ENCODE measurements around the gene IGHMBP2. TPM values are rescaled to one million over a fixed set of nuclear protein-coding genes. Genes with fewer than 3 reads are reported as not detected.

IGHMBP2 gene
- total RNA-seq, 1 experiment from 2014 or later, result 19.3 TPM

- H3K9me2 ChIP-seq (ENCODE audit: insufficient read depth), result no peaks in the 10 kb centered on the region
- TF ChIP-seq CTCF (IDR thresholded peaks at IDR 0.05 in 2 of 3, conservative IDR thresholded peaks at IDR 0.05 in 1 of 3; ENCODE audit: borderline replicate concordance in 1 of 3, insufficient read depth in 1 of 3, low read depth in 2 of 3, low read length in 2 of 3), result no peak
- no peak for TF ChIP-seq POLR2A (IDR thresholded peaks at IDR 0.05; ENCODE audit: borderline replicate concordance, extremely low read depth, insufficient read depth, insufficient read length)
- TF ChIP-seq ZFX (IDR thresholded peaks at IDR 0.05), result no peak
- TF ChIP-seq ZNF274 (IDR thresholded peaks at IDR 0.05; ENCODE audit: low read depth, low read length), result no peak
- TF ChIP-seq SP1 (IDR thresholded peaks at IDR 0.05; ENCODE audit: low read depth), result no peak
- no peak for TF ChIP-seq FOSL1 (IDR thresholded peaks at IDR 0.05; ENCODE audit: low read depth)
- no peak for TF ChIP-seq RAD21 (IDR thresholded peaks at IDR 0.05; ENCODE audit: low read depth)
- TF ChIP-seq CEBPB (IDR thresholded peaks at IDR 0.05; ENCODE audit: low read depth), result no peak
- no peak for TF ChIP-seq MAX (IDR thresholded peaks at IDR 0.05)
- no peak for TF ChIP-seq JUND (IDR thresholded peaks at IDR 0.05)
- no peak for TF ChIP-seq YY1 (IDR thresholded peaks at IDR 0.05; ENCODE audit: extremely low read depth, insufficient replicate concordance, low read depth, low read length)
- TF ChIP-seq CBX3 (IDR thresholded peaks at IDR 0.05; ENCODE audit: low read depth), result no peak
- no peak for TF ChIP-seq ELF1 (IDR thresholded peaks at IDR 0.05; ENCODE audit: borderline replicate concordance, low read depth)
- TF ChIP-seq EZH2phosphoT487 (IDR thresholded peaks at IDR 0.05; ENCODE audit: borderline replicate concordance), result no peak
- TF ChIP-seq SRF (IDR thresholded peaks at IDR 0.05; ENCODE audit: low read depth), result no peak
- no peak for TF ChIP-seq EZH2 (IDR thresholded peaks at IDR 0.05)
- TF ChIP-seq ATF3 (IDR thresholded peaks at IDR 0.05), result no peak
- TF ChIP-seq SIN3A (IDR thresholded peaks at IDR 0.05; ENCODE audit: low read depth), result no peak
- no peak for TF ChIP-seq EGR1 (IDR thresholded peaks at IDR 0.05; ENCODE audit: low read depth)
- no peak for TF ChIP-seq ZBTB33 (IDR thresholded peaks at IDR 0.05; ENCODE audit: extremely low read depth, insufficient replicate concordance, low read length)
- no peak overlapping the region for H3K27ac ChIP-seq (ENCODE audit: low read depth, low read length)
- peaks cover 24 to 34% of the 10 kb centered on the region in 2 experiments; a peak in 3 of 4 replicates for H3K36me3 ChIP-seq (ENCODE audit: control insufficient read depth in 1 of 2, insufficient read depth in 2 of 2, low read length in 2 of 2)
- no peaks in the 10 kb centered on the region for H3K27me3 ChIP-seq (ENCODE audit: insufficient read depth, low read length)
- no peak overlapping the region for H2AFZ ChIP-seq (ENCODE audit: low read depth, low read length, poor library complexity, severe bottlenecking)
- ATAC-seq (no peak), DNase-seq (ENCODE audit: low read depth, low spot score) (no peak)
- no peak overlapping the region for H3K4me2 ChIP-seq (ENCODE audit: low read length)
- no peaks in the 10 kb centered on the region for H3K9me3 ChIP-seq (ENCODE audit: control insufficient read depth in 1 of 2, insufficient read depth in 1 of 2, low read depth in 1 of 2, low read length in 2 of 2)
- intact Hi-C loops (cut with micrococcal nuclease), result no loop called here
- H3K4me3 ChIP-seq (replicated peaks in 1 of 2; ENCODE audit: low read depth in 1 of 2, low read length in 2 of 2), result no peak overlapping the region
- ChIA-PET RAD21 (ENCODE audit: low non-redundant PET in 1 of 2, low total read pairs in 2 of 2, uncharacterized antibody in 2 of 2, unreplicated experiment in 2 of 2) (no interaction called here), CTCF (no interaction called here), POLR2A (no interaction called here)
- no peak overlapping the region for H3K9ac ChIP-seq (ENCODE audit: low read length)
- H3K4me1 ChIP-seq (ENCODE audit: control insufficient read depth in 1 of 2, insufficient read depth in 2 of 2, low read length in 2 of 2), result no peaks in the 10 kb centered on the region
- no peaks in the 10 kb centered on the region for H3K79me2 ChIP-seq (ENCODE audit: insufficient read depth, low read length)
- H4K20me1 ChIP-seq (ENCODE audit: insufficient read depth), result no peaks in the 10 kb centered on the region
- no TSS peak for BruUV-seq (replicated peaks)
Measured at GRCh38 chr11:68891351-68891948, 12.2 kb upstream of the IGHMBP2 start.

All from HCT116 (cell line).